Prostate gland (tissue), 2 donors: ENCODE measurements around the gene UBP1. TPM values are rescaled to one million over a fixed set of nuclear protein-coding genes. Genes with fewer than 3 reads are reported as not detected.

Source experiments
- DNase-seq: peaks from one replicate; pipeline ENCODE4 v3.0.0-alpha.2; 2019; ENCODE audit warnings: low spot score
- H3K27ac ChIP-seq, 2 donors: fragments of 200-600 bp; sonication (generic); 2 replicates each; pipeline ENCODE4 v1.5.1; 2017 to 2019
- H3K27me3 ChIP-seq: fragments of 200-600 bp; sonication (generic); replicated peaks from 2 replicates; pipeline ENCODE4 v1.5.1; 2019; ENCODE audit not compliant: insufficient read depth
- H3K36me3 ChIP-seq, 2 donors: fragments of 200-600 bp; sonication (generic); 1 replicate in 1 of 2; 2 replicates in 1 of 2; pipeline versions ENCODE4 v1.5.1 to v1.8.1; 2017 to 2019
- H3K4me1 ChIP-seq: fragments of 200-600 bp; sonication (generic); replicated peaks from 2 replicates; pipeline ENCODE4 v1.5.1; 2019
- H3K4me3 ChIP-seq, 2 donors: fragments of 200-600 bp; sonication (generic); 2 replicates each; pipeline ENCODE4 v1.5.1; 2017 to 2019
- H3K9me3 ChIP-seq: fragments of 200-600 bp; sonication (generic); 2 replicates; pipeline ENCODE4 v1.5.1; 2017
- POLR2A ChIP-seq: fragments of 450-650 bp; IDR thresholded peaks from one replicate; pipeline ENCODE4 v1.6.1; 2016; ENCODE audit warnings: antibody characterized with exemption, mild to moderate bottlenecking
- POLR2AphosphoS5 ChIP-seq: sonication (generic); formaldehyde crosslinking; IDR thresholded peaks from one replicate; pipeline ENCODE4 v1.6.1; 2017; ENCODE audit warnings: antibody characterized with exemption
- WGBS: methylation state at CpG from one replicate; pipeline ENCODE4 v1.1.5; 2018; 5-methylcytosine and 5-hydroxymethylcytosine counted together
- intact Hi-C: fragments of 100-400 bp; cut with DNase I; formaldehyde crosslinking; loops from one replicate; pipeline ENCODE4 v1.14.2; 2022
- total RNA-seq, 2 donors: library from RNA; depleted of rRNA; stranded (reverse); fragments of >200 nt; gene quantifications; one replicate each; pipeline ENCODE4 v1.1.0, GENCODE V29; 2016
- TF ChIP-seq, protein P1 (sequence below), 4 experiments: fragments of 200-600 bp in 2 of 4; fragments of 450-650 bp in 2 of 4; sonication (generic) in 2 of 4; IDR thresholded peaks; 1 replicate in 3 of 4; 2 replicates in 1 of 4; pipeline ENCODE4 v1.5.1; 2016 to 2019; ENCODE audit warnings: antibody characterized with exemption in 4 of 4, mild to moderate bottlenecking in 2 of 4, moderate library complexity in 2 of 4

The UBP1 gene
- total RNA-seq, 2 donors from 2014 or later: 52.3 to 57.2 TPM

DNA sequence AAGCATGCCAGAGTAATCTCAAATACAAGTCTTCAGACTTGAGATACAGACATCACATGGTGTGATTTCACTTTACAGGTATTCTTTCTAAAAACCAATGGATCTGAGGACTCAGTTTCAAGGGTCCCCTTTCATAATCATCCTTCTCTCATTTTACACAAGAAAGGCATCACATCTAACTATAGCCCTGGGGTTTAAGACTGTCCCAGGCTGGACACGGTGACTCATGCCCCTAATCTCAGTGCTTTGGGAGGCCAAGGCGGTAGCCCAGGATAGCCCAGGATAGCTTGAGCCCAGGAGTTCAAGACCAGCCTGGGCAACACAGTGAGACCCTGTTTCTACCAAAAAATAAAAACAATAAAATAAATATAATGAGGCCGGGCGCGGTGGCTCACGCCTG, 36.4 kb downstream of the UBP1 start:
- H3K27me3 ChIP-seq: no peaks in the 10 kb centered on the region
- DNase-seq: no peak
- no peak for TF ChIP-seq POLR2AphosphoS5
- TF ChIP-seq, protein P1, sequence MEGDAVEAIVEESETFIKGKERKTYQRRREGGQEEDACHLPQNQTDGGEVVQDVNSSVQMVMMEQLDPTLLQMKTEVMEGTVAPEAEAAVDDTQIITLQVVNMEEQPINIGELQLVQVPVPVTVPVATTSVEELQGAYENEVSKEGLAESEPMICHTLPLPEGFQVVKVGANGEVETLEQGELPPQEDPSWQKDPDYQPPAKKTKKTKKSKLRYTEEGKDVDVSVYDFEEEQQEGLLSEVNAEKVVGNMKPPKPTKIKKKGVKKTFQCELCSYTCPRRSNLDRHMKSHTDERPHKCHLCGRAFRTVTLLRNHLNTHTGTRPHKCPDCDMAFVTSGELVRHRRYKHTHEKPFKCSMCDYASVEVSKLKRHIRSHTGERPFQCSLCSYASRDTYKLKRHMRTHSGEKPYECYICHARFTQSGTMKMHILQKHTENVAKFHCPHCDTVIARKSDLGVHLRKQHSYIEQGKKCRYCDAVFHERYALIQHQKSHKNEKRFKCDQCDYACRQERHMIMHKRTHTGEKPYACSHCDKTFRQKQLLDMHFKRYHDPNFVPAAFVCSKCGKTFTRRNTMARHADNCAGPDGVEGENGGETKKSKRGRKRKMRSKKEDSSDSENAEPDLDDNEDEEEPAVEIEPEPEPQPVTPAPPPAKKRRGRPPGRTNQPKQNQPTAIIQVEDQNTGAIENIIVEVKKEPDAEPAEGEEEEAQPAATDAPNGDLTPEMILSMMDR (IDR thresholded peaks at IDR 0.05): no peak
- TF ChIP-seq POLR2A: no peak
- H3K4me3 ChIP-seq: no peak overlapping the region
- H3K27ac ChIP-seq: no peak overlapping the region
- WGBS: 98% methylated on average over 6 of the region's 6 CpGs
- no peaks in the 10 kb centered on the region for H3K36me3 ChIP-seq
- intact Hi-C loops: no loop called here
- no peaks in the 10 kb centered on the region for H3K4me1 ChIP-seq
- no peaks in the 10 kb centered on the region for H3K9me3 ChIP-seq

DNA sequence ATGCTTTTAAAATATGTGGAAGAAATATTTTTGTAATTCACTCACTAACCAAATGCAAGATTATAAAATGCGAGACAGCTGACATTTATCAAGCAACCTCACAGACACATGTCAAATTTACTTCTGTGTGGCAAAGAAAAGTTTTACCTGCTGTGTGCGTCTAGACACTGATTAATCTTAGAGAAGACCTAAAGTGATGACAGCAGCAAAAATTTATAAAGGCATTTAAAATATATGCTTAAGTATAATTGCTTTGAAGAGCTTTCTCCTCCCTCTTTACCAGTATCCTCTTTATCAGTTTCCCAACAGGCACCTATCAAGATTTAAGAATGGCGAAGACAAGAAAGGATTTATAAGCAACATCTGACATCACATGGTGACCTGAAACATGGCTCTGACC, 37.3 kb downstream of the UBP1 start:
- Histone ChIP-seq H3K9me3 (no peaks in the 10 kb centered on the region), H3K4me3 (no peak overlapping the region), H3K27ac (no peak overlapping the region), H3K4me1 (no peaks in the 10 kb centered on the region), H3K36me3 (no peaks in the 10 kb centered on the region), H3K27me3 (no peaks in the 10 kb centered on the region)
- no peak for TF ChIP-seq POLR2AphosphoS5
- TF ChIP-seq, protein P1 (IDR thresholded peaks at IDR 0.05): no peak
- no peak for TF ChIP-seq POLR2A
- intact Hi-C loops: no loop called here
- DNase-seq: no peak
- 94% methylated on average over 3 of the region's 3 CpGs for WGBS

DNA sequence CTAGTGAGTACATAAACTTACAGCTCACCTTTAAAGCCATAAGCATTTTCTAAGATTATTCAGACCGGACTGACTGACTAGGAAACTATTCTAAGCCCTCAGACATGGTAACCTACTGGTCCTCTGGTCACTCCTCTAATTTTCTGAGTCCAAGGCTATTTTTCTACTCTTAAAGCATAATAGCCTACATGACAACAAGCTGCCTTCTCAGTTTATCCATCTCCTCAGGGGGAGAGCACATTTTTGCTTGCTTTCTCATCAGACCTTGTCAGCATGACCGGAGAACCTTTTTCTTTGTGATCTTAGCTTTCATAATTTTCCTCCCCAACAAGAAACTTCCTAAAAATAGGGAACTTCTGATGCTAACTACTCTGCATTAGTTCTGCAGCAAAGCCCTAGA, 38.4 kb downstream of the UBP1 start:
- no peak for TF ChIP-seq POLR2AphosphoS5
- TF ChIP-seq, protein P1 (IDR thresholded peaks at IDR 0.05): no peak
- TF ChIP-seq POLR2A: no peak
- H3K27me3 ChIP-seq: no peaks in the 10 kb centered on the region
- H3K36me3 ChIP-seq: peaks cover 0 to 5% of the 10 kb centered on the region in 2 donors
- 96% methylated on average over 2 of the region's 2 CpGs for WGBS
- intact Hi-C loops: no loop called here
- no peak overlapping the region for H3K27ac ChIP-seq
- no peaks in the 10 kb centered on the region for H3K4me1 ChIP-seq
- no peak for DNase-seq
- H3K9me3 ChIP-seq: no peaks in the 10 kb centered on the region
- H3K4me3 ChIP-seq: no peak overlapping the region

DNA sequence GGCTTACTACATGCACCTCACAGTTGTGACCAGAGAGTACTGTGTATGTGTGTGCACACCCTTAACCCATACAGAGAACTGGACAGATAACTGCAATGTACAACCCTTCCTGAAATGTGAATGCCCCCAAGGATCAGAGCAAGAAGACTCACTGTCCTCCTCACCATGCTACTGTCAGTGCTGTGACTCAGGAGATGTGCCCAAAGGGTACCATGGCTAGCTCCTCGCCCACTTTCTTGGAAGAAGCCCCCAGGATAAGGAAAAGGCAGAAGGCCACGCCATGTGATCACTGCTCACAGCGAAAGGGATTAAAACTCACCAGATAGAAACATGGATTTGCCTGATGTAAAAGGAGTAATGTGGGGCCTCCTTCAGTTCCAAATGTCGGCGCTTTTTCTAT, 41.8 kb downstream of the UBP1 start:
- Histone ChIP-seq H3K36me3 (peaks cover 0 to 5% of the 10 kb centered on the region in 2 donors), H3K27ac (no peak overlapping the region), H3K27me3 (no peaks in the 10 kb centered on the region), H3K4me3 (no peak overlapping the region), H3K9me3 (no peaks in the 10 kb centered on the region), H3K4me1 (no peaks in the 10 kb centered on the region)
- no peak for DNase-seq
- no peak for TF ChIP-seq POLR2A
- TF ChIP-seq POLR2AphosphoS5: no peak
- TF ChIP-seq, protein P1 (IDR thresholded peaks at IDR 0.05): no peak
- 100% methylated on average over 5 of the region's 5 CpGs for WGBS
- intact Hi-C loops: no loop called here

DNA sequence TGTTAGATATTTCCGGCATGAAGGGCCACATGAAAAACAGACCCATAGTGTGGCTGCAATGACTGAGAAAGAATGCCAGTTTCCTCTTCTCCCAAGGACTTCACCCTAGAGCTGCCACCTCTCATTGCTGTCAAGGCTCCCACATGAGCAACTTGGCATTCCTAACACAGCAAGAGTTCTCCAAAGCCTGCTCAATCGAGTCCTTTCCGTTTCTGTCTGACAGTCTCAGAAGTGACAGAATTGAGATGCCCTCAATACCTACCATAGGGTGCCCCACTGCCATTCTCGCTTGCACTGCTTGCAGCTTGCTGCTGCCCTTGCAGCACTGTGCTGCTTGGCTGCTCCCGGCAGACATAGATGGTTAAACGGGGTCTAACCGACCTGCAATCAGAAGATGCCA, 44.3 kb downstream of the UBP1 start:
- H3K36me3 ChIP-seq: peaks cover 3 to 5% of the 10 kb centered on the region in 2 donors
- H3K9me3 ChIP-seq: no peaks in the 10 kb centered on the region
- H3K4me3 ChIP-seq: no peak overlapping the region
- H3K4me1 ChIP-seq: no peaks in the 10 kb centered on the region
- WGBS: 84% methylated on average over 7 of the region's 7 CpGs
- DNase-seq: no peak
- TF ChIP-seq, protein P1 (IDR thresholded peaks at IDR 0.05): no peak
- TF ChIP-seq POLR2AphosphoS5 (no peak), POLR2A (no peak)
- intact Hi-C loops: no loop called here
- H3K27me3 ChIP-seq: no peaks in the 10 kb centered on the region
- no peak overlapping the region for H3K27ac ChIP-seq
